ENCODE data around the gene GATC.

Gene GATC

GRCh38 chr12:120474616-120474960 is 28.3 kb downstream of the GATC start:
- POLR2A ChIA-PET, result interaction anchor here (1.6 kb wide), 1 partner anchor 22 kb away, joined by 8 read pairs; the partner anchor contains the start of gene DYNLL1
- no peak for DNase-seq (ENCODE audit: extremely low spot score)
- no peak for TF ChIP-seq CTCF (IDR thresholded peaks at IDR 0.05; ENCODE audit: control extremely low read depth, extremely low read depth, low read depth, missing control alignments)
- CTCF ChIA-PET, result interaction anchor here (1.0 to 2.8 kb wide), 9 partner anchors 8 to 42 kb away, joined by 3 to 10 read pairs (median 4); partner anchors contain the start of gene DYNLL1

GRCh38 chr12:120475643-120476042 is 29.4 kb downstream of the GATC start:
- ChIA-PET POLR2A (no interaction called here), CTCF (interaction anchor here (0.9 to 2.8 kb wide), 6 partner anchors 10 to 107 kb away, joined by 3 to 10 read pairs (median 5); no protein-coding TSS in a partner anchor)
- no peak for TF ChIP-seq CTCF (IDR thresholded peaks at IDR 0.05; ENCODE audit: control extremely low read depth, extremely low read depth, low read depth, missing control alignments)
- DNase-seq (ENCODE audit: extremely low spot score), result no peak

GRCh38 chr12:120479458-120479857 is 33.2 kb downstream of the GATC start:
- no peak for TF ChIP-seq CTCF (IDR thresholded peaks at IDR 0.05; ENCODE audit: control extremely low read depth, extremely low read depth, low read depth, missing control alignments)
- DNase-seq (ENCODE audit: extremely low spot score), result no peak
- ChIA-PET CTCF (interaction anchor here (1.3 to 4.5 kb wide), 3 partner anchors 10 to 12 kb away, joined by 3 to 30 read pairs (median 6); partner anchors contain the start of gene SRSF9), POLR2A (no interaction called here)

GRCh38 chr12:120480211-120480610 is 34.0 kb downstream of the GATC start:
- ChIA-PET POLR2A (no interaction called here), CTCF (interaction anchor here (1.3 to 4.5 kb wide), 3 partner anchors 9 to 11 kb away, joined by 3 to 30 read pairs (median 6); partner anchors contain the start of gene SRSF9)
- TF ChIP-seq CTCF (IDR thresholded peaks at IDR 0.05; ENCODE audit: control extremely low read depth, extremely low read depth, low read depth, missing control alignments), result no peak
- no peak for DNase-seq (ENCODE audit: extremely low spot score)

GRCh38 chr12:120481022-120481767 is 35.0 kb downstream of the GATC start:
- TF ChIP-seq CTCF (IDR thresholded peaks at IDR 0.05; ENCODE audit: control extremely low read depth, extremely low read depth, low read depth, missing control alignments), result no peak
- DNase-seq (ENCODE audit: extremely low spot score), result no peak
- POLR2A ChIA-PET, result interaction anchor here (0.7 kb wide), 1 partner anchor 16 kb away, joined by 3 read pairs; no protein-coding TSS in a partner anchor
- CTCF ChIA-PET, result interaction anchor here (4.5 kb wide), 1 partner anchor 12 kb away, joined by 30 read pairs; the partner anchor contains the start of gene SRSF9

- CTCF ChIA-PET, result interaction anchor here (1.0 to 1.7 kb wide), 6 partner anchors 8 to 43 kb away, joined by 3 to 9 read pairs (median 4); partner anchors contain the start of gene SRSF9
- POLR2A ChIA-PET, result interaction anchor here (0.6 kb wide), 1 partner anchor 192 kb away, joined by 8 read pairs; the partner anchor contains the start of gene RNU4-2
- DNase-seq (ENCODE audit: extremely low spot score), result no peak
These were observed 37.4 kb downstream of the GATC start for GRCh38 chr12:120483621-120484020.

More at GRCh38 chr12:120483621-120484020, 37.4 kb downstream of the GATC start:
- no peak for TF ChIP-seq CTCF (IDR thresholded peaks at IDR 0.05; ENCODE audit: control extremely low read depth, extremely low read depth, low read depth, missing control alignments)
